HG02981 (cell line): ENCODE measurements around the gene NCAPG2.

Experiments
- ATAC-seq: cut with Tn5 transposase; IDR thresholded peaks from one replicate; pipeline ENCODE4 v1.9.1; 2021; ENCODE audit warnings: mild to moderate bottlenecking, moderate library complexity; ENCODE audit not compliant: unreplicated experiment

The NCAPG2 gene

GRCh38 chr7:158583143-158583542, 121.5 kb downstream of the NCAPG2 start:
- ATAC-seq, result no peak

- ATAC-seq, result no peak
Measured at GRCh38 chr7:158582089-158582456, 122.5 kb downstream of the NCAPG2 start.

GRCh38 chr7:158581440-158582088, 123.0 kb downstream of the NCAPG2 start:
- ATAC-seq, result no peak
